Measurements from ENCODE around the gene TCEAL1.

Gene TCEAL1

DNA sequence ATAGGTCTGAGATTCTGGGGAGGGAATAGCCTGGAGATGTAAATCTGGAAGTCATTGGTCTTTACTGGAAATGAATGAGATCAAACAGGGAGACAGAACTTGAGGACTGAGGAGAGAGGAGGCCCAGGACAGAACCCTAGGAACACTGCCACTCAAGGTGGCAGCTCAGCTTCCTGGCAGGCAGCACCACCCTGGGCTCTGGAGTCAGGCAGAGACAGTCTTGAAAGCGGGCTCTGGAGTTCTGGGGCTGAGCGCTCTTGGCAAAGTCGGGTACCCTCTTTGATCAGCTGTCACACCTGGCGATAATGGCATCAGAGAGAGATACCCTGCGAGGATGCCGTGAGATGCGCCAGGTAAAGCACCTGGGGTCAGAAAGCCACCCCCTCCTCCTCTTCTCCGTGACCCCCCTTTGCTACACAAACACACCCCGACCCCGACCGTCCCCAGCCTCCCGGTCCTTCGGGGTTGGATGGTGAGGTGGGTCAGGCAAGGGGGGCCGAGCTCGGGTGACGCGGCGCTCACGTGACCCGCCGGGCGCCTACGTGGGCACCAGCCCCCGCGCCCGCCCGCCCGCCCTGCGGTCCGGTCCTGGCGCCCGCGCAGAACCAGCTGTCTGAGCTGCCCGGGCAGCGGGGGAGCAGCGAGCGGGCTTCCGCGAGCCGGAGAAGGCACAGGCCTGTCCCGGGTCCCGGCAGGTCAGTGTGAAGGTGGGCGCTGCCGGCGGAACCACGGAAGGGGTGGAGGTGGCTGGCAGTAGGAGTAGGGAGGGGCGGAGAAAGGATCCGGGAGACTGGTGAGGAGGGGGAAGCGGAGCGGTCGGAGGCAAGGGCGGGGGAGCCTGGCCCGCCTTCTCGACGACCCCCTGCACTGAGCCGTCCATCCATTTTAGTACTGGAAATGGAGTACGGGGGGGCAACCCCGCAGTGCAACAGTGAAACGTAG lies 21.1 kb upstream of the TCEAL1 start, which contains the start of gene TCEAL3:
TSS of gene TCEAL3 (plus strand) at position 600 of the 942 bp plus-strand sequence. CDS start 1,102 bp downstream, outside the sequence.
- H3K27ac ChIP-seq: peak within 1 kb of the TSS; percentile 68
- TF ChIP-seq ZFX (IDR thresholded peaks at IDR 0.05) (no peak), CTCF (conservative IDR thresholded peaks at IDR 0.05) (no peak)

GRCh38 chrX:103608306-103608963 lies 20.3 kb upstream of the TCEAL1 start:
- TF ChIP-seq CTCF (conservative IDR thresholded peaks at IDR 0.05) (no peak), ZFX (IDR thresholded peaks at IDR 0.05) (no peak)
- H3K27ac ChIP-seq: peak overlapping the region; percentile 68

DNA sequence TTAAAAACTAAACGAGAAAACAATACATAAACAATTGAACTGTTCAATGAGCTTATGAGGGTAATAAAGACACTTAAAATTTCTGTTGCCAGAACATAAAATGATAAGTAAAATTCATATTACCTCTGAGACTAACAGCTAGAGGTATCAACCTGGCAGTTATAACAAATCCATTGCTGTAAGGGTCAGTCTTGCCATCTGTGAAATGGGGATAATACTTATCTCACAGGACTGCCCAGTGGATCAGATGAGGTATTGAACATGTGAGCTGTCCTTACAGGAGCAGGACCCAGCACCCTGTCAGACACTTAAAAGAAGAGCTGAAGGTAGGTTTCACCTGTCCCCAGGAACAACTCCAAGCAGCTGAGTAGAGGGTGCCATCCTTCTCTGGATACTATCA lies 18.5 kb upstream of the TCEAL1 start:
- no peak for TF ChIP-seq CTCF (conservative IDR thresholded peaks at IDR 0.05)
- no peak for TF ChIP-seq ZFX (IDR thresholded peaks at IDR 0.05)

DNA sequence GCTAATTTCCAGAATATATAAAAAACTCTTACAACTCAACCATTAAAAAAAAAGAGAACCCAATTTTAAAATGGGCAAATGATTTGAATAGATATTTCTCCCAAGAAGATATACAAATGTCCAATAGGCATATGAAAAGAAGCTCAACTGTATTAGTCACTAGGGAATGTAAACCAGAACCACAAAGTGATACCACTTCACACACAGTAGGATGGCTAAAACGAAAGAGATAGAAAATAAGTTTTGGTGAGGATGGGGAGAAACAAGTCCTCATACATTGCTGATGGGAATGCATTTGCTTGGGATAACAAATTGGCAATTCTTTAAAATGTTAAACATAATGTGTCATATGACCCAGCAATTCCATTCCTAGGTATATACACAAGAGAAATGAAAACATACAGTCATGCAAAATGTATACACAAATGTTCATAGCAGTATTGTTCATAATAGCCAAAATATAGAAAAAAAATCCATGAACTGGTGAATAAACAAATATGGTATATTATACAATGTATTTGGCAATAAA lies 15.3 kb upstream of the TCEAL1 start:
- no peak for TF ChIP-seq ZFX (IDR thresholded peaks at IDR 0.05)
- no peak for TF ChIP-seq CTCF (conservative IDR thresholded peaks at IDR 0.05)
- no peak overlapping the region for H3K27ac ChIP-seq

More for the DNA sequence above, 18.5 kb upstream of the TCEAL1 start:
- no peak overlapping the region for H3K27ac ChIP-seq

- TF ChIP-seq ZFX (IDR thresholded peaks at IDR 0.05) (no peak), CTCF (conservative IDR thresholded peaks at IDR 0.05) (no peak)
- no peak overlapping the region for H3K27ac ChIP-seq
These were observed 13.8 kb upstream of the TCEAL1 start for GRCh38 chrX:103614999-103615398.

DNA sequence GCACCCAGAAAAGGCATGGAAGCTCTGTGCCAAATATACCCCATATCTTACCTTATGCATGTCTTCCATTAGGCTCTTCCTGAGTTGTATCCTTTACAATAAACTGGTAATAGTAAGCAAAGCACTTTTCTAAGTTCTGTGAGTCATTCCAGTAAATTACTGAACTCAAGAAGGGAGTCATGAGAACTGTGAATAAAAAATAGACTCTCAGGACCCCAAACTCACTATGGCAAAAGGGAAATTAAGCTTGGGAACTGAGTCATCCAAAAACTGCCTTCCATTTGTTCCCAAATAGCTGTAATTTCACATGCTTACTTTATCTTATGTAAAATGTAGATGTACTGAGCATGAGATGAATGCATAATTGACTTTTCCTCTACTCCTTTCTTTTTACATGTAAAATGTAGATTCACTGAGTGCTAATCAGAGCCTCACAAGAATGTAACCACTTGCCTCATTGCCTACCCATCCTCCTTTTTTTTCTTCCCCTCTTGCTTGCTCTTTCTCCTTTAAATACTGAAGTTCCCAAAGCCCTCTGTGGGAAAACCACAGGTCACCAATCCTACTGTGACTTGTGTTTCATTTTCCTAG lies 12.9 kb upstream of the TCEAL1 start:
- no peak overlapping the region for H3K27ac ChIP-seq

More for the DNA sequence above, 12.9 kb upstream of the TCEAL1 start:
- TF ChIP-seq CTCF (conservative IDR thresholded peaks at IDR 0.05) (no peak), ZFX (IDR thresholded peaks at IDR 0.05) (no peak)

Measured in C4-2B (cell line).